H1 (cell line): Measurements from ENCODE around the gene CACNG3. TPM values are rescaled to one million over a fixed set of nuclear protein-coding genes. Genes with fewer than 3 reads are reported as not detected.
A peak's percentile ranks its signal among the peaks of the same experiment; 100 is the strongest.

Source experiments
- ASH2L ChIP-seq: fragments of 200-600, 300-600 bp; sonication (generic); IDR thresholded peaks from one replicate; pipeline ENCODE4 v1.7.1; 2017; ENCODE audit warnings: low read length
- CEBPB ChIP-seq: IDR thresholded peaks from 2 replicates; pipeline ENCODE4 v1.6.1; 2012; ENCODE audit warnings: low read depth, low read length
- CTBP2 ChIP-seq: IDR thresholded peaks from 2 replicates; pipeline ENCODE4 v1.7.0; 2011; ENCODE audit warnings: borderline replicate concordance, mild to moderate bottlenecking, moderate library complexity, mixed read lengths, low read length; ENCODE audit not compliant: insufficient read depth, insufficient read length
- CTCF ChIP-seq, 3 experiments: IDR thresholded peaks; 1 replicate in 2 of 3; 2 replicates in 1 of 3; pipeline versions ENCODE4 v1.5.1 to v1.6.1; 2011; ENCODE audit warnings: low read length in 3 of 3, mild to moderate bottlenecking in 3 of 3, inconsistent platforms in 2 of 3, low read depth in 1 of 3, moderate library complexity in 1 of 3; ENCODE audit not compliant: insufficient read depth in 1 of 3; ENCODE audit errors: control extremely low read depth in 1 of 3
- EGR1 ChIP-seq: IDR thresholded peaks from 2 replicates; pipeline ENCODE4 v1.6.1; 2011; ENCODE audit warnings: low read depth, low read length, borderline replicate concordance
- EP300 ChIP-seq, 2 experiments: IDR thresholded peaks; 1 replicate in 1 of 2; 2 replicates in 1 of 2; pipeline ENCODE4 v1.6.1; 2011 to 2012; ENCODE audit warnings: low read depth in 2 of 2, low read length in 2 of 2, mild to moderate bottlenecking in 2 of 2, borderline replicate concordance in 1 of 2, inconsistent platforms in 1 of 2, moderate library complexity in 1 of 2
- GTF2F1 ChIP-seq: IDR thresholded peaks from 2 replicates; pipeline ENCODE4 v1.6.1; 2012; ENCODE audit warnings: low read depth, low read length, improper control_type of control experiment, borderline replicate concordance
- SIN3A ChIP-seq, 2 experiments: IDR thresholded peaks in 1 of 2; conservative IDR thresholded peaks in 1 of 2; 2 replicates each; pipeline ENCODE4 v1.6.1; 2011 to 2012; ENCODE audit warnings: low read length in 2 of 2, improper control_type of control experiment in 1 of 2, low read depth in 1 of 2, mild to moderate bottlenecking in 1 of 2
- SP2 ChIP-seq: IDR thresholded peaks from 2 replicates; pipeline ENCODE4 v1.6.1; 2012; ENCODE audit warnings: mild to moderate bottlenecking, low read length, inconsistent platforms
- TBP ChIP-seq: IDR thresholded peaks from 2 replicates; pipeline ENCODE4 v1.6.1; 2011; ENCODE audit warnings: low read depth, low read length, improper control_type of control experiment
- TEAD4 ChIP-seq: IDR thresholded peaks from 2 replicates; pipeline ENCODE4 v1.6.1; 2012; ENCODE audit warnings: low read depth, low read length, inconsistent platforms, mixed read lengths
- polyA plus RNA-seq, 7 experiments: library from polyadenylated mRNA; depleted of rRNA in 3 of 7; stranded (reverse) in 5 of 7; unstranded in 2 of 7; fragments of >200 nt in 5 of 7; fragments of 200-250 nt in 2 of 7; gene quantifications; 1 replicate in 5 of 7; 2 replicates in 1 of 7; 4 replicates in 1 of 7; pipeline versions ENCODE4 v1.2.1 to v1.2.3, GENCODE V29; 2011 to 2013; ENCODE audit warnings: missing spikeins in 2 of 7, mixed read lengths in 2 of 7
- total RNA-seq: library from RNA; stranded (reverse); fragmentation: NEBNext Ultra II Directional; extraction: Animal tissue kit (Norgen Biotek cat#: 25700); gene quantifications from 2 replicates; pipeline ENCODE4 v1.2.1, GENCODE V29; 2021
- TF ChIP-seq, protein P1 (sequence below): IDR thresholded peaks from 2 replicates; pipeline ENCODE4 v1.6.1; 2012; ENCODE audit warnings: inconsistent platforms

Gene CACNG3
- total and polyA plus RNA-seq, 2 of the 8 experiments (the other 6 are each of a cell fraction or from before 2014, with no cell fraction given): 0.12 TPM; not detected in 1

- TF ChIP-seq TEAD4: no peak
- TF ChIP-seq ASH2L: peak; percentile 76
- 0 out of 3 replicates have a peak, but pooled peaks of 1 of the 2 experiments have one; percentile 29 for TF ChIP-seq EP300 (IDR thresholded peaks at IDR 0.05; ENCODE audit: borderline replicate concordance in 1 of 2, low read depth in 2 of 2, low read length in 2 of 2)
- no peak for TF ChIP-seq SIN3A (conservative IDR thresholded peaks at IDR 0.05 in 1 of 2, IDR thresholded peaks at IDR 0.05 in 1 of 2; ENCODE audit: low read depth in 1 of 2, low read length in 2 of 2)
- TF ChIP-seq EGR1: 0 out of 2 replicates have a peak, but pooled peaks have one; percentile 16
- TF ChIP-seq, protein P1, sequence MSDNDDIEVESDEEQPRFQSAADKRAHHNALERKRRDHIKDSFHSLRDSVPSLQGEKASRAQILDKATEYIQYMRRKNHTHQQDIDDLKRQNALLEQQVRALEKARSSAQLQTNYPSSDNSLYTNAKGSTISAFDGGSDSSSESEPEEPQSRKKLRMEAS: peak; percentile 28; the same call in 1 of the 2 replicates
- TF ChIP-seq TBP: 0 out of 2 replicates have a peak, but pooled peaks have one; percentile 15
- no peak for TF ChIP-seq CEBPB
- TF ChIP-seq CTCF (IDR thresholded peaks at IDR 0.05; ENCODE audit: control extremely low read depth in 1 of 3, insufficient read depth in 1 of 3, low read depth in 1 of 3, low read length in 3 of 3): no peak
- no peak for TF ChIP-seq GTF2F1
- TF ChIP-seq SP2: no peak
- no peak for TF ChIP-seq CTBP2
Observed at GRCh38 chr16:24346734-24347133, 90.6 kb downstream of the CACNG3 start (continued).
